ENCODE measurements around the gene ADAMTS18. TPM values are rescaled to one million over a fixed set of nuclear protein-coding genes. Genes with fewer than 3 reads are reported as not detected.

Gene ADAMTS18
- total and polyA plus RNA-seq, 8 donors = 0.55 to 7.0 TPM; not detected in 6

GRCh38 chr16:77410449-77410848 lies 24.4 kb downstream of the ADAMTS18 start:
- no peak overlapping the region for H3K27ac ChIP-seq
- H3K27me3 ChIP-seq = no peaks in the 10 kb centered on the region
- H3K36me3 ChIP-seq = no peaks in the 10 kb centered on the region
- no peaks in the 10 kb centered on the region for H3K4me1 ChIP-seq
- no peak for TF ChIP-seq EP300 (IDR thresholded peaks at IDR 0.05)
- peaks cover 0 to 11% (median 8%) of the 10 kb centered on the region in 4 donors for H3K9me3 ChIP-seq
- no peak overlapping the region for H3K4me3 ChIP-seq
- intact Hi-C loops (cut with DNase I; ENCODE audit: low total_unique reads) = no loop called here
- no peak for DNase-seq
- WGBS, 5 donors = 51 to 71% (median 60%) methylated on average over 4 of the region's 4 CpGs

- peak in 1 of 2 donors; percentile 9 for DNase-seq
- no peaks in the 10 kb centered on the region for H3K27me3 ChIP-seq
- intact Hi-C loops (cut with DNase I; ENCODE audit: low total_unique reads) = no loop called here
- no peak overlapping the region for H3K4me3 ChIP-seq
- no peaks in the 10 kb centered on the region for H3K4me1 ChIP-seq
- WGBS, 5 donors = 25 to 32% (median 29%) methylated on average over 5 of the region's 5 CpGs
- no peaks in the 10 kb centered on the region for H3K36me3 ChIP-seq
- H3K27ac ChIP-seq = no peak overlapping the region
- H3K9me3 ChIP-seq = peaks cover 0 to 11% (median 8%) of the 10 kb centered on the region in 4 donors
- TF ChIP-seq POLR2A (IDR thresholded peaks at IDR 0.05) (no peak), CTCF (IDR thresholded peaks at IDR 0.05) (no peak), EP300 (IDR thresholded peaks at IDR 0.05) (no peak), POLR2AphosphoS5 (IDR thresholded peaks at IDR 0.05) (no peak)
These were observed 25.5 kb downstream of the ADAMTS18 start for GRCh38 chr16:77409311-77409710.

GRCh38 chr16:77408607-77409006 lies 26.2 kb downstream of the ADAMTS18 start:
- no peak overlapping the region for H3K27ac ChIP-seq
- intact Hi-C loops (cut with DNase I; ENCODE audit: low total_unique reads) = no loop called here
- TF ChIP-seq POLR2A (IDR thresholded peaks at IDR 0.05) = no peak
- TF ChIP-seq POLR2AphosphoS5 (IDR thresholded peaks at IDR 0.05) = no peak
- no peak for TF ChIP-seq EP300 (IDR thresholded peaks at IDR 0.05)
- no peak for TF ChIP-seq CTCF (IDR thresholded peaks at IDR 0.05)
- H3K4me1 ChIP-seq = no peaks in the 10 kb centered on the region
- no peaks in the 10 kb centered on the region for H3K27me3 ChIP-seq
- no peak for DNase-seq
- no peak overlapping the region for H3K4me3 ChIP-seq
- H3K36me3 ChIP-seq = no peaks in the 10 kb centered on the region
- peaks cover 0 to 11% (median 8%) of the 10 kb centered on the region in 4 donors for H3K9me3 ChIP-seq

- DNase-seq = no peak
- Histone ChIP-seq H3K27ac (no peak overlapping the region), H3K36me3 (no peaks in the 10 kb centered on the region), H3K4me1 (no peaks in the 10 kb centered on the region), H3K9me3 (peaks cover 0 to 11% (median 8%) of the 10 kb centered on the region in 4 donors), H3K27me3 (no peaks in the 10 kb centered on the region), H3K4me3 (no peak overlapping the region)
- intact Hi-C loops (cut with DNase I; ENCODE audit: low total_unique reads) = no loop called here
- no peak for TF ChIP-seq POLR2AphosphoS5 (IDR thresholded peaks at IDR 0.05)
- 83 to 94% (median 90%) methylated on average over 1 of the region's 1 CpG for whole genome bisulfite sequencing, 5 donors
These were observed 28.2 kb downstream of the ADAMTS18 start for GRCh38 chr16:77406680-77407079.

- no peak overlapping the region for H3K27ac ChIP-seq
- DNase-seq = no peak
- no peaks in the 10 kb centered on the region for H3K4me1 ChIP-seq
- no peaks in the 10 kb centered on the region for H3K36me3 ChIP-seq
- H3K9me3 ChIP-seq = peaks cover 0 to 11% (median 8%) of the 10 kb centered on the region in 4 donors
- no peak overlapping the region for H3K4me3 ChIP-seq
- TF ChIP-seq POLR2A (IDR thresholded peaks at IDR 0.05) (no peak), EP300 (IDR thresholded peaks at IDR 0.05) (no peak), POLR2AphosphoS5 (IDR thresholded peaks at IDR 0.05) (no peak), CTCF (IDR thresholded peaks at IDR 0.05) (no peak)
- H3K27me3 ChIP-seq = no peaks in the 10 kb centered on the region
- WGBS, 5 donors = 10 to 78% (median 40%) methylated on average over 1 of the region's 1 CpG
- intact Hi-C loops (cut with DNase I; ENCODE audit: low total_unique reads) = no loop called here
These were observed 30.1 kb downstream of the ADAMTS18 start for GRCh38 chr16:77404775-77405174.

Data from stomach (tissue), 9 donors.